ENCODE results near the gene SSBP2. TPM values are rescaled to one million over a fixed set of nuclear protein-coding genes. Genes with fewer than 3 reads are reported as not detected.
A peak's percentile ranks its signal among the peaks of the same experiment; 100 is the strongest.
"Not testable (repeated sequence)": the region's sequence is repeated elsewhere in the genome, so short reads cannot be mapped to it uniquely, and the experiment has no call there.

The SSBP2 gene
- total and polyA plus RNA-seq, 5 donors from 2014 or later = 17.6 to 43.0 (median 37.4) TPM

DNA sequence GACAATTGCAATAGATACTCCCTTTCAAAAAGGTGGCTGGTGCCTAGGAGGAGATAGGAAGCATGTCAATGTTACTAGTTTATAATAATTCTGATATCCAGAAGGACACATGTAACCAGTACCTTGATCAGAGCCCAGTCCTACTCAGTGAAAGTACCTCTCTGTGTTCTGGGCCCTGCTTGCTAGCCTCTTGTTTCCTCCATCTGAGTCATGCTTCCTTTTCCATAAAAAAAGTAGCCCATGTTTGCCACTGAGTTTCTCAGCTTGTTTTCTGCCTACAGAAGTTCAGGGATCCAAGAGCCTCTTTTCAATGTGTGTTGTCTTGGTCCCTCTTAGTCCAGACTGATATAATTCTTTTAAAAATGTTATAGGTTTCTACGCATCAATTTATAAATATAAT is 149.0 kb downstream of the SSBP2 start:
- H3K4me1 Mint-ChIP-seq = peaks cover 0 to 5% (median 2%) of the 10 kb centered on the region in 4 donors
- H3K36me3 Mint-ChIP-seq = peaks cover 19% of the 10 kb centered on the region
- Histone ChIP-seq H3K4me1 (ENCODE audit: control insufficient read depth, insufficient read depth, low read length, poor library complexity, severe bottlenecking) (no peaks in the 10 kb centered on the region), H3K27ac (ENCODE audit: insufficient read depth, low read length, poor library complexity, severe bottlenecking) (no peak overlapping the region), H3K4me3 (ENCODE audit: low read depth, low read length) (no peak overlapping the region), H3K9me3 (ENCODE audit: control insufficient read depth in 2 of 2, low read length in 2 of 2) (no peaks in the 10 kb centered on the region), H3K27me3 (ENCODE audit: control insufficient read depth, insufficient read depth, low read length) (no peaks in the 10 kb centered on the region), H3K36me3 (ENCODE audit: control insufficient read depth, insufficient read depth, low read length) (no peaks in the 10 kb centered on the region)
- H3K27me3 Mint-ChIP-seq = no peaks in the 10 kb centered on the region
- DNase-seq (no peak), ATAC-seq (ENCODE audit: low read depth in 2 of 2) (no peak)
- H3K9me3 Mint-ChIP-seq = peaks cover 0 to 9% (median 0%) of the 10 kb centered on the region in 7 donors
- H3K4me3 Mint-ChIP-seq = no peak overlapping the region
- peak overlapping the region in 1 of 3 donors; percentile 12 for H3K27ac Mint-ChIP-seq

DNA sequence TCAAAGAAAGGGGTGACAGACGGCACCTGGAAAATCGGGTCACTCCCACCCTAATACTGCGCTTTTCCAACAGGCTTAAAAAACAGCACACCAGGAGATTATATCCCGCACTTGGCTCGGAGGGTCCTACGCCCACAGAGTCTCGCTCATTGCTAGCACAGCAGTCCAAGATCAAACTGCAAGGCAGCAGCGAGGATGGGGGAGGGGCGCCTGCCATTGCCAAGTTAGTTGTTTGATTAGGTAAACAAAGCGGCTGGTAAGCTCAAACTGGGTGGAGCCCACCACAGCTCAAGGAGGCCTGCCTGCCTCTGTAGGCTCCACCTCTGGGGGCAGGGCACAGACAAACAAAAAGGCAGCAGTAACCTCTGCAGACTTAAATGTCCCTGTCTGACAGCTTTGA is 158.8 kb downstream of the SSBP2 start:
- not testable (repeated sequence) for H3K27ac Mint-ChIP-seq; H3K27ac ChIP-seq (ENCODE audit: insufficient read depth, low read length, poor library complexity, severe bottlenecking); H3K27me3 ChIP-seq (ENCODE audit: control insufficient read depth, insufficient read depth, low read length); ATAC-seq (ENCODE audit: low read depth in 2 of 2); H3K27me3 Mint-ChIP-seq; H3K36me3 ChIP-seq (ENCODE audit: control insufficient read depth, insufficient read depth, low read length); H3K4me3 ChIP-seq (ENCODE audit: low read depth, low read length); H3K4me1 ChIP-seq (ENCODE audit: control insufficient read depth, insufficient read depth, low read length, poor library complexity, severe bottlenecking); H3K9me3 ChIP-seq (ENCODE audit: control insufficient read depth in 2 of 2, low read length in 2 of 2); H3K4me3 Mint-ChIP-seq; DNase-seq
- Mint-ChIP-seq H3K9me3 (peaks cover 0 to 16% (median 7%) of the 10 kb centered on the region in 7 donors), H3K36me3 (peaks cover 21% of the 10 kb centered on the region), H3K4me1 (peaks cover 4 to 20% (median 15%) of the 10 kb centered on the region in 4 donors)

DNA sequence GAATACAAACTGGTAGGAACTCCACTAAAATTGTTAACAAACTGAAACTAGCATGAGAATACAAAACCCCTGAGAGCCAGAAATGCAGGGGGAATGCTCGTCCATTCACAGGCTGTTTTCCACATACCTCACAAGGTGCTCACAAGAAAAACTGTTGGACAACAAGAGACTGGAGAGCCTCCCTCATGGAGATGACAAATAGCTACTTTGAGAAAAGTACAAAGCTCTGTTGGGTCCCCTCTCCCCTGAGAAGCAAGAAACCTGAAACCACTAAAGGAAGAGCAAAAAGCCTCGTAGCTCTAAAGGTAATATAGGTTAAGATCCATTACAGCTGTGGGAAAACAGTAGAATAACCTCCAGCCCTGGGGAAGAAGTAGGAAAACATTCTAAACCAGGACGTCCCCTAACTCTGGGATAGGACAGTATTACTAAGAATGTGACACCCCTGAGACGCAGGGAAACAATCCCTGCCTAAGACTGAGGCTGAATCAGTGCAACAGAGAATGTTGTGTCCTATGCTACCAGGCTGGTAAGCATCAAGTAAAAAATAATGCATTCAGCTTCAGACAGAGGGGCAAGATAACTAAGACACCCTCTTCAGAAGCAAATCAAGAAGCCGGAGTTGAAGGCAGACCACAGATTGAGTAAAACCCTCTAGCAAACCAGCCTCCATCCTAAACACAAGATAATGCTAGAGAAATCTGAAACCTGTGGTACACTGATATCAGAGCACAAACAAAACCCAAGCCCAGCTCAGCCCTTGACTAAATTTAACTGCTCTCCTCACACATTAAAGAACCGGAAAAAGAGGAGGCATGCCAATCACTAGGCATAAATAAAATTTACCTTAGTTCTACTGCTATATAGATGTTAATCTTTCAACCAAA is 160.2 kb downstream of the SSBP2 start:
- H3K4me1 ChIP-seq (ENCODE audit: control insufficient read depth, insufficient read depth, low read length, poor library complexity, severe bottlenecking) = no peaks in the 10 kb centered on the region
- H3K27me3 Mint-ChIP-seq = no peaks in the 10 kb centered on the region
- peaks cover 6 to 20% (median 15%) of the 10 kb centered on the region in 4 donors for H3K4me1 Mint-ChIP-seq
- no peaks in the 10 kb centered on the region for H3K27me3 ChIP-seq (ENCODE audit: control insufficient read depth, insufficient read depth, low read length)
- H3K27ac ChIP-seq (ENCODE audit: insufficient read depth, low read length, poor library complexity, severe bottlenecking) = no peak overlapping the region
- H3K9me3 ChIP-seq (ENCODE audit: control insufficient read depth in 2 of 2, low read length in 2 of 2) = peaks cover 0 to 2% of the 10 kb centered on the region in 2 experiments
- peak overlapping the region in 1 of 4 donors; percentile 3 for H3K4me3 Mint-ChIP-seq
- peaks cover 0 to 16% (median 7%) of the 10 kb centered on the region in 7 donors for H3K9me3 Mint-ChIP-seq
- ATAC-seq (ENCODE audit: low read depth in 2 of 2) = no peak
- no peak overlapping the region for H3K4me3 ChIP-seq (ENCODE audit: low read depth, low read length)
- DNase-seq = no peak
- peaks cover 21% of the 10 kb centered on the region for H3K36me3 Mint-ChIP-seq
- no peaks in the 10 kb centered on the region for H3K36me3 ChIP-seq (ENCODE audit: control insufficient read depth, insufficient read depth, low read length)
- peak overlapping the region in 1 of 3 donors; percentile 60 for H3K27ac Mint-ChIP-seq

DNA sequence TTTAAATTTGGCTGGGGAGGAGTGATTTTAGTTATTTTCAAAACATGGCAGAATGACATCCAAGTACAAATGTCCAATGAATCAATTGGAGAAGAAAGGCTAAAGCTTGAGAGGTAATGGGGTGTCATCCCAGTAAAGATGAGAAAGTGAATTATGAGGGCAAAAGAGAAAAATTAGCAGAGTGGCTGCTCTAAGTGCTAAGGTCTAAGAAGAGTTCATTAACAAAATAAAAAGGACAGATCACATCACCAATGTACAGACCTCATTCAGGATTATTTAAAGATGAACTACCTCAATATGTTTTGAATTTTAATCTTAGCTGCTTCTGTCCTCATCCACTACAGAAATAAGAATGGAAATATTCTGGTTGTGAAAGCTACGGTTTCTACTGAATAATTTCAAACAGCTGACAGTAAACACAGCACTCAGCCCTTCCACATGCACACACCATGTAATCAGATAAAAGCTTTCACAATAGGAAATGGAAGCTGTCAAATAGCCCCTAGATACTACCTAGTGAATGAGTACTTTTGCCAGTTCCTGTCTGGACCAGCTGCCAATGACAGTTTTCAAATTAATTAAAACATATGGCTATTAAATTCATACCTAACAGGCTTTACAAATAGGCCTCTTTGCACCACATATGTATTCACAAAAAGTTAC is 171.5 kb downstream of the SSBP2 start:
- Mint-ChIP-seq H3K4me3 (no peak overlapping the region), H3K27ac (peak overlapping the region in 1 of 3 donors; percentile 2), H3K4me1 (peaks cover 6 to 18% (median 11%) of the 10 kb centered on the region in 4 donors), H3K9me3 (no peaks in the 10 kb centered on the region), H3K36me3 (peaks cover 14% of the 10 kb centered on the region), H3K27me3 (no peaks in the 10 kb centered on the region)
- Histone ChIP-seq H3K36me3 (ENCODE audit: control insufficient read depth, insufficient read depth, low read length) (no peaks in the 10 kb centered on the region), H3K27me3 (ENCODE audit: control insufficient read depth, insufficient read depth, low read length) (no peaks in the 10 kb centered on the region), H3K9me3 (ENCODE audit: control insufficient read depth in 2 of 2, low read length in 2 of 2) (no peaks in the 10 kb centered on the region), H3K4me3 (ENCODE audit: low read depth, low read length) (no peak overlapping the region), H3K27ac (ENCODE audit: insufficient read depth, low read length, poor library complexity, severe bottlenecking) (no peak overlapping the region), H3K4me1 (ENCODE audit: control insufficient read depth, insufficient read depth, low read length, poor library complexity, severe bottlenecking) (no peaks in the 10 kb centered on the region)
- ATAC-seq (ENCODE audit: low read depth in 2 of 2) (peak in 1 of 2 donors; percentile 28), DNase-seq (peak in 1 of 3 donors; percentile 29)

DNA sequence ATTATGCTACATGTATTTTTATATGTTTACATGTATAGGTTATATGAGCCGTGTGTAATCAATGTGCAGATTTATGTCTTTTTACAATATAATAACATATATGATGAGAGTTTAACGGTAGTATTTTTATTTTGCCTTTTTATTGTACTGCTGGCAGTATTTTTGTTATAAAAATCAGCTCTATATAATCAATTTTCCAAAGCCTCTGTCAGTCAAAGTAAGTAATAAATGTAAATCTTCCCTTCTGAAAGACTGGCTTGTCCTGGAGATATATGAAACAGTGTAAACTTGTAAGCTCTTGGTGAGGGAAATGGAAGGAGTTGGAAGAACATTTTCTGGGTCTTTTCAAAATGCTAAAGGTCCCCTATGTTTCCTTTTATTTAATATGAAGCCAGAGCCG is 173.8 kb downstream of the SSBP2 start:
- H3K9me3 ChIP-seq (ENCODE audit: control insufficient read depth in 2 of 2, low read length in 2 of 2) = no peaks in the 10 kb centered on the region
- no peak overlapping the region for H3K4me3 Mint-ChIP-seq
- H3K9me3 Mint-ChIP-seq = peaks cover 0 to 1% (median 0%) of the 10 kb centered on the region in 7 donors
- no peaks in the 10 kb centered on the region for H3K4me1 ChIP-seq (ENCODE audit: control insufficient read depth, insufficient read depth, low read length, poor library complexity, severe bottlenecking)
- no peaks in the 10 kb centered on the region for H3K27me3 Mint-ChIP-seq
- no peak overlapping the region for H3K4me3 ChIP-seq (ENCODE audit: low read depth, low read length)
- no peak overlapping the region for H3K27ac ChIP-seq (ENCODE audit: insufficient read depth, low read length, poor library complexity, severe bottlenecking)
- H3K4me1 Mint-ChIP-seq = peaks cover 6 to 24% (median 11%) of the 10 kb centered on the region in 4 donors
- H3K27me3 ChIP-seq (ENCODE audit: control insufficient read depth, insufficient read depth, low read length) = no peaks in the 10 kb centered on the region
- DNase-seq (no peak), ATAC-seq (ENCODE audit: low read depth in 2 of 2) (no peak)
- H3K36me3 Mint-ChIP-seq = peaks cover 20% of the 10 kb centered on the region
- no peaks in the 10 kb centered on the region for H3K36me3 ChIP-seq (ENCODE audit: control insufficient read depth, insufficient read depth, low read length)
- no peak overlapping the region for H3K27ac Mint-ChIP-seq

DNA sequence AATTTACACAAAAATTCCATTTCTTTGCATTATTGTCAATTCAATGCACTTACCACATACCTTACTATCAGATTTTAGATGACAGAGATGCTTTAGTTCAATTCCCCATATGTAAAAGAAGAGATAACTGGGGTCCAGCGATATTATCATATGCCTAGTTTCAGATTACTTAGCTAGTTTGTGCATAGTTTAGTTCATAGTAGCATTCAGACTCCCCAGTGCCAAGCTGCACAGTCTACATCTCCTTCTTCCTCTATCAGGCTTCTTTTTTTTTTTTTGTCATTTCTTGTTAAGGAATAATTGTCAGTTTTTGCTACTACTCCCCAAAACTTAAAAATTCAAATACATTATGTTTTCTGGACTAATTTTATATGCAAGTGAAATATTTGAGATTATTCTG is 175.0 kb downstream of the SSBP2 start:
- no peaks in the 10 kb centered on the region for H3K27me3 ChIP-seq (ENCODE audit: control insufficient read depth, insufficient read depth, low read length)
- no peak for ATAC-seq (ENCODE audit: low read depth in 2 of 2)
- no peak overlapping the region for H3K27ac ChIP-seq (ENCODE audit: insufficient read depth, low read length, poor library complexity, severe bottlenecking)
- Mint-ChIP-seq H3K9me3 (peaks cover 0 to 1% (median 0%) of the 10 kb centered on the region in 7 donors), H3K27me3 (no peaks in the 10 kb centered on the region), H3K36me3 (peaks cover 17% of the 10 kb centered on the region), H3K4me1 (peaks cover 6 to 25% (median 10%) of the 10 kb centered on the region in 4 donors), H3K4me3 (no peak overlapping the region), H3K27ac (no peak overlapping the region)
- no peak overlapping the region for H3K4me3 ChIP-seq (ENCODE audit: low read depth, low read length)
- H3K4me1 ChIP-seq (ENCODE audit: control insufficient read depth, insufficient read depth, low read length, poor library complexity, severe bottlenecking) = no peaks in the 10 kb centered on the region
- no peaks in the 10 kb centered on the region for H3K9me3 ChIP-seq (ENCODE audit: control insufficient read depth in 2 of 2, low read length in 2 of 2)
- DNase-seq = no peak
- H3K36me3 ChIP-seq (ENCODE audit: control insufficient read depth, insufficient read depth, low read length) = no peaks in the 10 kb centered on the region

DNA sequence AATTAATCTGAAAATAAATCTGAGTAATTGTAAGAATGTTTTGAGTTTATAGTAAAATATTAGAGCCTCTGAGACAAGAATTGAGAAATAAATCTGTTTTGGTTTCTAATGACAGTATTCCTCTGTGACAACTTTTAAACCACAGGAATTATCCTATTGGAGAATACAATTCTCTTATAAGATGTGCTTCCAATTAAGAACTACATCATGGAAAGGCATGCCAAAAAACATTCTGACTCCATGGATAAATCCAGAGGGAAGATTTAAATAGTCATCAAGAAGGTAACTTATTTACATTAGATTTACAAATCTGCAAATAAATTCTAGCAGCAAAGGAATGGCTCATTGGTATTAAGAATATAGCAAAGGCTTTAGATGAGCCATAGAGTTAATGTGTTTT is 178.7 kb downstream of the SSBP2 start:
- Histone ChIP-seq H3K36me3 (ENCODE audit: control insufficient read depth, insufficient read depth, low read length) (no peaks in the 10 kb centered on the region), H3K9me3 (ENCODE audit: control insufficient read depth in 2 of 2, low read length in 2 of 2) (no peaks in the 10 kb centered on the region), H3K4me3 (ENCODE audit: low read depth, low read length) (no peak overlapping the region), H3K27ac (ENCODE audit: insufficient read depth, low read length, poor library complexity, severe bottlenecking) (no peak overlapping the region), H3K4me1 (ENCODE audit: control insufficient read depth, insufficient read depth, low read length, poor library complexity, severe bottlenecking) (no peaks in the 10 kb centered on the region), H3K27me3 (ENCODE audit: control insufficient read depth, insufficient read depth, low read length) (no peaks in the 10 kb centered on the region)
- H3K9me3 Mint-ChIP-seq = peaks cover 0 to 3% (median 0%) of the 10 kb centered on the region in 7 donors
- peaks cover 23% of the 10 kb centered on the region for H3K36me3 Mint-ChIP-seq
- no peaks in the 10 kb centered on the region for H3K27me3 Mint-ChIP-seq
- ATAC-seq (ENCODE audit: low read depth in 2 of 2) = no peak
- no peak for DNase-seq
- peaks cover 0 to 25% (median 3%) of the 10 kb centered on the region in 4 donors for H3K4me1 Mint-ChIP-seq
- no peak overlapping the region for H3K4me3 Mint-ChIP-seq
- no peak overlapping the region for H3K27ac Mint-ChIP-seq
